Effector memory CD4-positive, alpha-beta T cell (primary cell): ENCODE measurements around the gene RPS6KB2.
"Not testable (repeated sequence)": the region's sequence is repeated elsewhere in the genome, so short reads cannot be mapped to it uniquely, and the experiment has no call there.

Source experiments
- DNase-seq, 3 donors: peaks; one replicate each; pipeline ENCODE4 v3.0.0-alpha.2; 2020
- H3K27ac ChIP-seq: 2 replicates; pipeline ENCODE4 v1.7.0; 2013; ENCODE audit warnings: mild to moderate bottlenecking, low read length, moderate library complexity; ENCODE audit not compliant: insufficient read depth, poor library complexity, severe bottlenecking
- H3K27me3 ChIP-seq: replicated peaks from 2 replicates; pipeline ENCODE4 v1.7.0; 2013; ENCODE audit warnings: mild to moderate bottlenecking, low read length; ENCODE audit not compliant: insufficient read depth, control insufficient read depth, poor library complexity, severe bottlenecking
- H3K36me3 ChIP-seq: 2 replicates; pipeline ENCODE4 v1.7.0; 2013; ENCODE audit warnings: mild to moderate bottlenecking, low read length, moderate library complexity; ENCODE audit not compliant: control insufficient read depth, insufficient read depth
- H3K4me1 ChIP-seq: 2 replicates; pipeline ENCODE4 v1.7.0; 2013; ENCODE audit warnings: low read length, mild to moderate bottlenecking; ENCODE audit not compliant: control insufficient read depth, insufficient read depth, poor library complexity, severe bottlenecking
- H3K4me3 ChIP-seq: 2 replicates; pipeline ENCODE4 v1.7.0; 2013; ENCODE audit warnings: low read length, low read depth, mild to moderate bottlenecking; ENCODE audit not compliant: insufficient read depth, poor library complexity, severe bottlenecking
- H3K9me3 ChIP-seq: 2 replicates; pipeline ENCODE4 v1.7.0; 2013; ENCODE audit warnings: mild to moderate bottlenecking, low read length, moderate library complexity; ENCODE audit not compliant: control insufficient read depth

Gene RPS6KB2

GRCh38 chr11:67397536-67397935 lies 30.8 kb upstream of the RPS6KB2 start:
- peak overlapping the region; percentile 69 for H3K27ac ChIP-seq
- H3K4me1 ChIP-seq, result peaks cover 55% of the 10 kb centered on the region
- H3K4me3 ChIP-seq, result no peak overlapping the region
- DNase-seq, result no peak
- no peaks in the 10 kb centered on the region for H3K27me3 ChIP-seq
- H3K9me3 ChIP-seq, result no peaks in the 10 kb centered on the region
- H3K36me3 ChIP-seq, result peaks cover 37% of the 10 kb centered on the region

GRCh38 chr11:67397986-67398660 lies 30.2 kb upstream of the RPS6KB2 start:
- Histone ChIP-seq H3K27ac (peak overlapping the region; percentile 69), H3K9me3 (no peaks in the 10 kb centered on the region), H3K27me3 (no peaks in the 10 kb centered on the region), H3K4me1 (peaks cover 58% of the 10 kb centered on the region), H3K36me3 (peaks cover 37% of the 10 kb centered on the region), H3K4me3 (no peak overlapping the region)
- no peak for DNase-seq

GRCh38 chr11:67398661-67399563 lies 29.4 kb upstream of the RPS6KB2 start:
- H3K9me3 ChIP-seq, result no peaks in the 10 kb centered on the region
- no peak overlapping the region for H3K27ac ChIP-seq
- peaks cover 31% of the 10 kb centered on the region for H3K36me3 ChIP-seq
- H3K4me3 ChIP-seq, result no peak overlapping the region
- H3K4me1 ChIP-seq, result peaks cover 63% of the 10 kb centered on the region
- DNase-seq, result no peak
- no peaks in the 10 kb centered on the region for H3K27me3 ChIP-seq

- Histone ChIP-seq H3K4me1 (peaks cover 73% of the 10 kb centered on the region), H3K27ac (peak overlapping the region; percentile 77)
- DNase-seq, result no peak
Measured at GRCh38 chr11:67400251-67400941, 27.9 kb upstream of the RPS6KB2 start.

GRCh38 chr11:67400942-67401494 lies 27.3 kb upstream of the RPS6KB2 start:
- peaks cover 38% of the 10 kb centered on the region for H3K36me3 ChIP-seq
- H3K9me3 ChIP-seq, result no peaks in the 10 kb centered on the region
- H3K4me3 ChIP-seq, result peak overlapping the region; percentile 82
- H3K4me1 ChIP-seq, result peaks cover 79% of the 10 kb centered on the region
- no peak for DNase-seq
- H3K27ac ChIP-seq, result peak overlapping the region; percentile 77
- no peaks in the 10 kb centered on the region for H3K27me3 ChIP-seq

More at GRCh38 chr11:67400251-67400941, 27.9 kb upstream of the RPS6KB2 start:
- Histone ChIP-seq H3K36me3 (peaks cover 31% of the 10 kb centered on the region), H3K27me3 (no peaks in the 10 kb centered on the region), H3K9me3 (no peaks in the 10 kb centered on the region), H3K4me3 (peak overlapping the region; percentile 82)

- H3K36me3 ChIP-seq, result peaks cover 36% of the 10 kb centered on the region
- no peaks in the 10 kb centered on the region for H3K27me3 ChIP-seq
- H3K27ac ChIP-seq, result peak within 1 kb of the TSS; percentile 77
- peak; percentile 87 to 91 (median 87) for DNase-seq
- H3K9me3 ChIP-seq, result no peaks in the 10 kb centered on the region
- H3K4me1 ChIP-seq, result peaks cover 80% of the 10 kb centered on the region
- peak within 1 kb of the TSS; percentile 82 for H3K4me3 ChIP-seq
Measured at GRCh38 chr11:67401495-67402191, 26.7 kb upstream of the RPS6KB2 start, which contains the start of gene PPP1CA. TSS of gene PPP1CA (minus strand) at chr11:67401858. CDS start at chr11:67401782, 76 bp downstream.

GRCh38 chr11:67402192-67402839 lies 26.0 kb upstream of the RPS6KB2 start:
- H3K4me3 ChIP-seq, result peak overlapping the region; percentile 54
- peaks cover 39% of the 10 kb centered on the region for H3K36me3 ChIP-seq
- not testable (repeated sequence) for H3K27me3 ChIP-seq, H3K9me3 ChIP-seq, DNase-seq
- H3K27ac ChIP-seq, result peak overlapping the region; percentile 75
- H3K4me1 ChIP-seq, result peaks cover 80% of the 10 kb centered on the region

GRCh38 chr11:67403085-67403484 lies 25.2 kb upstream of the RPS6KB2 start:
- H3K36me3 ChIP-seq, result peaks cover 33% of the 10 kb centered on the region
- not testable (repeated sequence) for H3K9me3 ChIP-seq, H3K27me3 ChIP-seq, DNase-seq
- H3K4me3 ChIP-seq, result peak overlapping the region; percentile 82
- peaks cover 80% of the 10 kb centered on the region for H3K4me1 ChIP-seq
- H3K27ac ChIP-seq, result peak overlapping the region; percentile 85
